HepG2 (cell line): Measurements from ENCODE around the gene IFITM5.
"Not testable (repeated sequence)": the region's sequence is repeated elsewhere in the genome, so short reads cannot be mapped to it uniquely, and the experiment has no call there.

Experiments used
- ARHGAP35 ChIP-seq: sonication (generic); formaldehyde crosslinking; IDR thresholded peaks from 2 replicates; pipeline ENCODE4 v1.9.0; 2022; ENCODE audit warnings: mild to moderate bottlenecking, inconsistent platforms, moderate library complexity, missing genetic modification reagents, borderline replicate concordance
- CBX5 ChIP-seq: sonication (generic); formaldehyde crosslinking; IDR thresholded peaks from 2 replicates; pipeline ENCODE4 v1.4.0; 2020; ENCODE audit warnings: missing genetic modification reagents, borderline replicate concordance
- NFAT5 ChIP-seq: sonication (generic); formaldehyde crosslinking; IDR thresholded peaks from 2 replicates; pipeline ENCODE4 v1.4.0; 2020; ENCODE audit warnings: missing genetic modification reagents
- NFIC ChIP-seq: IDR thresholded peaks from 2 replicates; pipeline ENCODE4 v1.6.1; 2012; ENCODE audit warnings: mild to moderate bottlenecking, low read length, inconsistent platforms
- RNF2 ChIP-seq: fragments of 450-650 bp; conservative IDR thresholded peaks from 2 replicates; pipeline ENCODE4 v1.6.1; 2016; ENCODE audit warnings: low read depth
- ZNF280D ChIP-seq: sonication (generic); formaldehyde crosslinking; IDR thresholded peaks from 2 replicates; pipeline ENCODE4 v1.5.1; 2020; ENCODE audit warnings: mild to moderate bottlenecking, missing genetic modification reagents

- not testable (repeated sequence) for TF ChIP-seq ARHGAP35 (CRISPR knock-in tag); RNF2; ZNF280D (CRISPR knock-in tag); CBX5 (CRISPR knock-in tag); NFIC; NFAT5 (CRISPR knock-in tag)
Observed at GRCh38 chr11:324593-325517, 25.5 kb upstream of the IFITM5 start.
